Stimulated activated effector memory CD8-positive, alpha-beta T cell treated with anti-CD3 and anti-CD28 coated beads, Interleukin-12 subunit alpha, Interleukin-12 subunit beta, amount 100 ng/mL, for 72 hours (primary cell): ENCODE data around the gene DPYSL4.
"Not testable (repeated sequence)": the region's sequence is repeated elsewhere in the genome, so short reads cannot be mapped to it uniquely, and the experiment has no call there.

Experiments
- ATAC-seq: fragments of 150-1000 bp; cut with Tn5 transposase; 2 replicates; pipeline ENCODE4 v1.10.0; 2021
- DNase-seq, 2 donors: peaks; one replicate each; pipeline ENCODE4 v3.0.0; 2021 to 2022; ENCODE audit warnings: low spot score in 2 of 2
- H3K27ac Mint-ChIP-seq: one replicate; pipeline ENCODE4 v1.8.0; 2022; ENCODE audit warnings: mild to moderate bottlenecking, mixed read lengths
- H3K36me3 Mint-ChIP-seq: one replicate; pipeline ENCODE4 v1.8.0; 2022; ENCODE audit warnings: mild to moderate bottlenecking, mixed read lengths
- H3K4me1 Mint-ChIP-seq: one replicate; pipeline ENCODE4 v1.8.0; 2022; ENCODE audit warnings: mixed read lengths
- H3K4me3 Mint-ChIP-seq: one replicate; pipeline ENCODE4 v1.8.0; 2022; ENCODE audit warnings: mild to moderate bottlenecking, mixed read lengths
- H3K9me3 Mint-ChIP-seq: one replicate; pipeline ENCODE4 v1.8.0; 2022; ENCODE audit warnings: mixed read lengths

DPYSL4 gene

DNA sequence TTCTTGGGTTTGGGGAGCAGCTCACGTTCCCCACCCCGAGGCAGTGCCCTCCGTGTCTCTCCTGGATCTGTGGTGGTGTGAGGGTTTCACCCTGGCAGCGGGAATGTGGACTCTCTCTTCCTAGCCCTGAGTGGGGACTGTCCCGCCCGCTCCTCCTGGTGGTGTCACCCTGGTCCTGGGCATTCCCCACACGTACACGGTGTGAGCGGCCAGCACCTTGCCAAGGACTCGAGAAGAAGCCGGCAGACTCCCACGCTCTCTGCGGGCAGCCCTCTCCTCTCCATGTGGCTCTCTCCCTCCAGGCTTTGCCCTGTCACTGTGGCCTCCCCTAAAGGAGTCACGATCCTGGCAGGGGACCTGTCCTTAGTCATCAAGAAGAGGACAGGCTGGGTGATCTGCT is 24.0 kb downstream of the DPYSL4 start:
- H3K4me3 Mint-ChIP-seq: no peak overlapping the region
- no peak overlapping the region for H3K27ac Mint-ChIP-seq
- ATAC-seq (no peak), DNase-seq (no peak)
- H3K9me3 Mint-ChIP-seq: peaks cover 13% of the 10 kb centered on the region
- H3K4me1 Mint-ChIP-seq: no peaks in the 10 kb centered on the region
- peaks cover 9% of the 10 kb centered on the region for H3K36me3 Mint-ChIP-seq

DNA sequence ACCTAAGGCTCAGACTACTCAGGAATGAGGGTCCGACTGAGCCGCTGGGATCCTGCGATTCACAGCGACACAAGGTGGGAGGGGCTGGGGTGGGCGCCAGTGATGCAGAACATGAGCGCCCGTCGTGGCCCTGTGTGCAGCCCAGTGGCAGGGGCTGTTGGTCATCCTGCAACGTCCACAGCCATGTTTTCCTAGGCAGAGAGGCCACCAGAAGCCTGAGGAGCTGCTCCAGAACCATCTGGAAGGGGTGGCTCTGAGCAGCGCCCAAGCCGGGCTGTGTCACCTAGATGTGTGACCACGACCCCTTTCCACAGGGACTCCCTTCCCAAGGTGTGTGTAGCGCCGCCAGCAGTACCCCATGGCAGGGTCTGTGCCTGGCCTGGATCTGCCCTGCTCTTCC is 24.5 kb downstream of the DPYSL4 start:
- no peak for ATAC-seq

DNA sequence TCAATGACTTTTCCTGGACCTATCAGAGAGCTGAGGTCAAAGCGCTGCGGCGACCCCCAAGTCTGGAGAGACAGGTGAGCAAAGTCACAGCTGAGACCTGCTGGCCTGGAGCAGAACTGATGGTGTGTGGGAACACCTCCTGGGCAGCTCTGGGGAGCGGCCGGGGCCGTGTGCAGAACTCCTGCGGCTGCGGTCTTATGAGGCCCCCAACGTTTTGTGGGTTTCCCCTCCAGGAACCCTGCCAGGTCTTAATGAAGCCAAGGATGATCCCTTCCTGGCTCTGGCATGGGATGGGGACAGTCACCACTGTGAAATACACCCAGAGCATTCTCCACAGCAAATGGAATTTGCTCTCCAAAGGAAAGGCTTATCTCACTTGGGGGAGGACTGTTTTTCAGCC is 26.1 kb downstream of the DPYSL4 start:
- no peak for ATAC-seq
- H3K27ac Mint-ChIP-seq: no peak overlapping the region
- no peaks in the 10 kb centered on the region for H3K4me1 Mint-ChIP-seq

More for the DNA sequence above, 24.5 kb downstream of the DPYSL4 start:
- no peak overlapping the region for H3K4me3 Mint-ChIP-seq
- DNase-seq: no peak
- peaks cover 13% of the 10 kb centered on the region for H3K9me3 Mint-ChIP-seq
- peaks cover 8% of the 10 kb centered on the region for H3K36me3 Mint-ChIP-seq
- H3K27ac Mint-ChIP-seq: no peak overlapping the region
- no peaks in the 10 kb centered on the region for H3K4me1 Mint-ChIP-seq

DNA sequence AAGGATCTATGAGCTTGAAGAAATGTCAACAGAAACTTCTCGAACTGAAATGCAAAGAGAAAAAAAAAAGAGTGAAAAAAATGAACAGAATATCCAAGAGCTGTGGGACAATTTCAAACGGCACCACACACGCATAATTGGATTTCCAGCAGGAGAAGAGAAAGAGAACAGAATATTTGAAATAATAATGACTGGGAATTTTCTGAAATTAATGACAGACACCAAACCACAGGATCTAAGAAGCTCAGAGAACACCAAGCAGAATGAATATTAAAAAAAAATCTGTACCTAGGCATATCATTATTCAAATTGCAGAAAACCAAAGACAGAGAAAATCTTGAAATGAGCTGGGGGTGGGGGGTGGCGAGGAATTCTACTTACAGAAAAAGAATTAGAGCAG is 27.2 kb downstream of the DPYSL4 start:
- H3K9me3 Mint-ChIP-seq: peaks cover 19% of the 10 kb centered on the region
- DNase-seq (no peak), ATAC-seq (no peak)
- H3K36me3 Mint-ChIP-seq: peaks cover 3% of the 10 kb centered on the region
- no peaks in the 10 kb centered on the region for H3K4me1 Mint-ChIP-seq
- no peak overlapping the region for H3K27ac Mint-ChIP-seq
- no peak overlapping the region for H3K4me3 Mint-ChIP-seq

More for the DNA sequence above, 26.1 kb downstream of the DPYSL4 start:
- H3K36me3 Mint-ChIP-seq: peaks cover 5% of the 10 kb centered on the region
- peaks cover 19% of the 10 kb centered on the region for H3K9me3 Mint-ChIP-seq
- no peak overlapping the region for H3K4me3 Mint-ChIP-seq
- no peak for DNase-seq

DNA sequence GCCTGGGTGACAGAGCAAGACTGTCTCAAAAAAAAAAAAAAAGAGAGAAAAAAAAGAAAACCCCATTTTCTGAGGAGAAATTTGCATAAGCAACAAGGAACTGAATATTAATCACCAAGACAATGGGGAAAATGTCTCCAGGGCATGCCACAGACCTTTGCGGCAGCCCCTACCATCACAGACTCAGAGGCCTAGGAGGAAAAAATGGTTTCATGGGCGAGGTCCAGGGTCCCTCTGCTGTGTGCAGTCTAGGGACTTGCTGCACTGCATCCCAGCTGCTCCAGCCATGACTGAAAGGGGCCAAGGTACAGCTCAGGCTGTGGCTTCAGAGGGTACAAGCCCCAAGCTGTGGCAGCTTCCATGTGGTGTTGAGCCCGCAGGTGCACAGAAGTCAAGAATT is 29.7 kb downstream of the DPYSL4 start:
- peaks cover 19% of the 10 kb centered on the region for H3K9me3 Mint-ChIP-seq
- ATAC-seq, H3K4me1 Mint-ChIP-seq, H3K4me3 Mint-ChIP-seq, H3K36me3 Mint-ChIP-seq, DNase-seq, H3K27ac Mint-ChIP-seq: not testable (repeated sequence)

DNA sequence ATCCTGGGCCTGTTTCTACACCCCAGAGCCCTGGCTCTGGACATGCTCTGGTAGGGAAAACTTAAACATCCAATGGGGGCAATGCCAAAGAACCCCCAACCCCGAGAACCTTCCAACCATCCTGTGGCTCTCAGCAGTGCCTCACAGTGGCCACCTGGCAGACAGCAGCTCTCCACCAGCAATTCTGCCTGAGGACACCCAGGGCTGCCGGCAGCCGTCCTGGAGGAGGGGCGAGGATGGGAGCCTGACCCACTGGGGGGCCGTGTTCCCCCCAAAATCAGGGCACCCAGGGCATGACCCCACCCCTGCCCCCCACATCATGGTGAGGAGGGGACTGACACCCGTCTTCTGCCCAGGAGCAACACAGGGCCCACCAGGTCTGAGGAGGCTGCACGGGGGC is 32.7 kb downstream of the DPYSL4 start:
- peaks cover 12% of the 10 kb centered on the region for H3K9me3 Mint-ChIP-seq
- H3K4me3 Mint-ChIP-seq: no peak overlapping the region
- no peak overlapping the region for H3K27ac Mint-ChIP-seq
- peaks cover 6% of the 10 kb centered on the region for H3K4me1 Mint-ChIP-seq
- H3K36me3 Mint-ChIP-seq: no peaks in the 10 kb centered on the region
- DNase-seq: no peak
- no peak for ATAC-seq

DNA sequence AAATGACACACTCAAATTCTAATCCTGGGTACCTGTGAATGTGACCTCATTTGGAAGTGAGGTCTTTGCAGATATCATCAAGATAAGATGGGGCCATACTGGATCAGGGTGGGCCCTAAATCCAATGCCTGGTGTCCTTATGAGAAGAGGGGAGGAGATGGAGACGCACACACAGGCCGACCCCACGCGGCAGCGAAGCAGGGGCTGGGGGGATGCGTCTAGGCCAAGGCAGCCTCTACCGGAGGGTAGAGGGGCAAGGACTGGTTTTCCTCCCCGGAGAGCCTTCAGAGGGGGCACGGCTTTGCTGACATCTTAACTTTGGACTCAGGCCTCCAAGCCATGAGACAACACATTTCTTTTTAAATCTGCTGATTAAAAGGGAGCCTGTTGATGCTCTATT is 33.3 kb downstream of the DPYSL4 start:
- Mint-ChIP-seq H3K4me1 (peaks cover 6% of the 10 kb centered on the region), H3K9me3 (peaks cover 10% of the 10 kb centered on the region), H3K4me3 (no peak overlapping the region), H3K36me3 (no peaks in the 10 kb centered on the region), H3K27ac (no peak overlapping the region)
- DNase-seq (no peak), ATAC-seq (no peak)

DNA sequence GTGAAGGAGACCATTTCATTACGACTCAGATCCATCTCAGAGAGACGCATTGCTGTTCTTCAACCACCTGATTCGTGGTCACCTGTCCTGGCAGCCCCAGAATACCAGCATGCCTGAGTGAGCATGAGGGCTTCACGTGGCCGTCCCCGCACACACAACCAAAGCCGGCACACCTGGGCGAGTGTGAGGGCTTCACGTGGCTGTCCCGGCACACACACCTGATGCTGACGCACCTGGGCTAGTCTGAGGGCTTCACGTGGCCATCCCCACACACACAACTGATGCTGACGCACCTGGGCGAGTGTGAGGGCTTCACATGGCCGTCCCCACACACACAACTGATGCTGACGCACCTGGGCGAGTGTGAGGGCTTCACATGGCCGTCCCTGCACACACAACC is 34.2 kb downstream of the DPYSL4 start:
- not testable (repeated sequence) for DNase-seq, H3K27ac Mint-ChIP-seq, H3K4me3 Mint-ChIP-seq, H3K4me1 Mint-ChIP-seq, H3K36me3 Mint-ChIP-seq, H3K9me3 Mint-ChIP-seq, ATAC-seq

DNA sequence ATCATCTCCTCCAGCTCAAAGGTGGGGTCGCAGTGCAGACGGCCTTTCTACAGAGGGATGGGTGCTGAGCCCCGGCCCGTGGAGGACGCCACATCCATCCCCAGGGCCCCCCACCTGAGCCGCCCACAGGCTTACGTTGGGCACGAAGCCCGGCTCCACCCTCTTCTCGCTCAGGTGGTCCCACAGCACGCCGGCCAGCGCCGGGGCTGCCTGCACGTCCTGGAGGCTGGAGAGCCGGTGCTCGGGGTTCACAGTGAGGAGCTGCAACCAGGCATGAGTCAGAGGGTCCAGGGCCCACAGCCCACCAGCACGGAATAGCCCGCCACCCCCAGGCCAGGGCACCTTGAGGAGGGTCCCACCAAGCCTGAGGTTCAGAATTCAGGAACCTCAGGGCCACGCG is 36.0 kb downstream of the DPYSL4 start:
- Mint-ChIP-seq H3K27ac (no peak overlapping the region), H3K36me3 (no peaks in the 10 kb centered on the region), H3K4me1 (peaks cover 6% of the 10 kb centered on the region)

DNA sequence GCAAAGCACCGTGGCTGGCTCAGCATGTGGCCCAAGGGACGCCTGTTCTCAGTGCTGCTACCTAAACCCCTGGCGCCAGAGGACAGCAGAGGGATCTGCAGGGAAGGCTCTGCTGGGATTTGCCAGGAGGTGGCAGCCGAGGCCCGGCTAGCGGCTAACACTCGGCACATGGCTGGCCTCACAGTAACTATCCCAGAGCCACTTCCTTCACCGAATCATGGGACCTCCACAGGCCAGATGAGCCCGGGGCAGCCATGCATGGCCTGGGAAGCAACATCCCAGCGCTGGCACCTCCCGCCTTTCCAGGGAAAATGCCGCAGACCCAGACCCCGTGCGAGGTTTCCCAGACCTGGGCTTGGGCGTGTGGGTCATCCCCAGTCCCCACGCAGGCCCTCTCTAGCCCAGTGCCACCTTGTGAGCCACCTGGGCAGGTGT is 36.4 kb downstream of the DPYSL4 start:
- Mint-ChIP-seq H3K27ac (no peak overlapping the region), H3K9me3 (no peaks in the 10 kb centered on the region), H3K4me3 (no peak overlapping the region), H3K4me1 (peaks cover 6% of the 10 kb centered on the region), H3K36me3 (no peaks in the 10 kb centered on the region)
- ATAC-seq: peak; percentile 84
- peak; percentile 48 to 75 for DNase-seq

More for the DNA sequence above, 36.0 kb downstream of the DPYSL4 start:
- ATAC-seq (no peak), DNase-seq (no peak)
- Mint-ChIP-seq H3K9me3 (peaks cover under 1% of the 10 kb centered on the region), H3K4me3 (no peak overlapping the region)

DNA sequence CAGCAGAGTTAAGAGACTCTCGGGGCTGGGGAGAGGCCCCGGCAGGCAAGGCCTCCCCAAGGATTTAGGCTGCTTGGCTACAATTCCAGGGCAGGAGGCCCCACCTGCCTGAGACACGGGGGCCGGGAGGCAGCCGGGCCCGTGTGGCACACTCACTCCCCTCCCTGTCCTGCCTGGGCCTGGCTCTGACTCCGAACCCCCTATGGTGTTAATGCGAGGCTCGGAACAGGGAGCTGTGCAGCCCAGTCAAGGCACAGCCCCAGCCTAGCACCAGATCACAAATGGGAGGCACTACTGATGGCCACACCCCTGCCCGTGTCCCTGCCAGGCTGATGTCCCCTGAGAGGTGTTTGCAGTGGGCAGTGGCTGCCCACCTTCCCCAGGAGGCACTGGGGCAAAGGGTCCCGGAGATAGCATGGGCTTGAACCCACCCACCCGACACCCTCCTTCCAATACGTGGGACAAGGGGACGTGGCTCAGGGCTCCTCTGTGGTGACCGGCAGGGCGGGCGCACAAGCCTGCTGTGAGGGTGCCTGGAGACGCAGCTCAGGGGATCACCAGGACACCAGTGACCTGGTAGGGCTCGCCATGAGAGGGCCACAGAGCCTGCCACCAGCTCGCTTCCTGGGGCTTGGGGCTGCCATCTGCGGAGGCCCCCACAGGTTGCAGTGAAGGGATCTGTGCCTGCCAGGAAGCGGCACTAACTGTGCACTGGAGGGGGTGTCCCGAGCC is 37.0 kb downstream of the DPYSL4 start:
- DNase-seq: no peak
- no peak for ATAC-seq
- Mint-ChIP-seq H3K4me1 (peaks cover 6% of the 10 kb centered on the region), H3K4me3 (no peak overlapping the region), H3K36me3 (no peaks in the 10 kb centered on the region), H3K27ac (no peak overlapping the region), H3K9me3 (no peaks in the 10 kb centered on the region)

DNA sequence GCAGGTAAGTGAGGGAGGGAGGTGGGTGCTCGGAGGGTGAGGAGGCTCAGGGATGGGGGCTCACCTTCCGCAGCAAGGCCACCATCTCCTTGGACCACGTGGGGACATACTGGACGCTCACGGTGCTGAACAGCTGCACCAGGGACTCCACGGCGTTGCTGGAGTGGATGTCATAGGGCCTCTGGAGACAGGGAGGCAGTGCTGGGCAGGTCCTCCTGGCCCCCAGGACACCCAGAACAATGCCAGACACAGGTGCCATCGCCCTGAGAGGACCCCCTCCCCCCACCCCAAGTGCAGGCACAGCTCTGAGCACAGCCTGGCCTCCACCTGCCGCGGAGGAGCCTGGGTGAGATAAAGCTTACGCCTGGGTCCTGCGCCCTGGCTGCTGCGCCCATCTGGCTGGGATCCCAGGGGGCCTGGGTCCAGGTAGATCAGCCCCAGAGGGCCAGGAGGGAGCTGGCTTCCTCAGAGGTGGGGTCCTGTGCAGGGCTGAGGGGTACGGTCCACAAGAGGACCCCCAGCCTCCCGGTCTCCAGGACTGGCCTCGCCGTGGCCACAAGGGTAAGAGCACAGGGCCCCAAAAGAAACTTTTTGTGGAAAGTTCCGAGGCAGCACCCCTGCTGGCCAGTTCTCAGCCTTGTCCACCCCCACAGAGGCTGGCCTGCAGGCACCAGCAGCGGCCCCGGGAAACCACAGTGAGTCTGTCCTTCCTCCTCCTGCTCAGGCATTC is 37.8 kb downstream of the DPYSL4 start:
- H3K4me1 Mint-ChIP-seq: peaks cover 7% of the 10 kb centered on the region
- H3K4me3 Mint-ChIP-seq: no peak overlapping the region
- peaks cover under 1% of the 10 kb centered on the region for H3K36me3 Mint-ChIP-seq
- no peak overlapping the region for H3K27ac Mint-ChIP-seq
- no peaks in the 10 kb centered on the region for H3K9me3 Mint-ChIP-seq
- DNase-seq: no peak
- no peak for ATAC-seq

DNA sequence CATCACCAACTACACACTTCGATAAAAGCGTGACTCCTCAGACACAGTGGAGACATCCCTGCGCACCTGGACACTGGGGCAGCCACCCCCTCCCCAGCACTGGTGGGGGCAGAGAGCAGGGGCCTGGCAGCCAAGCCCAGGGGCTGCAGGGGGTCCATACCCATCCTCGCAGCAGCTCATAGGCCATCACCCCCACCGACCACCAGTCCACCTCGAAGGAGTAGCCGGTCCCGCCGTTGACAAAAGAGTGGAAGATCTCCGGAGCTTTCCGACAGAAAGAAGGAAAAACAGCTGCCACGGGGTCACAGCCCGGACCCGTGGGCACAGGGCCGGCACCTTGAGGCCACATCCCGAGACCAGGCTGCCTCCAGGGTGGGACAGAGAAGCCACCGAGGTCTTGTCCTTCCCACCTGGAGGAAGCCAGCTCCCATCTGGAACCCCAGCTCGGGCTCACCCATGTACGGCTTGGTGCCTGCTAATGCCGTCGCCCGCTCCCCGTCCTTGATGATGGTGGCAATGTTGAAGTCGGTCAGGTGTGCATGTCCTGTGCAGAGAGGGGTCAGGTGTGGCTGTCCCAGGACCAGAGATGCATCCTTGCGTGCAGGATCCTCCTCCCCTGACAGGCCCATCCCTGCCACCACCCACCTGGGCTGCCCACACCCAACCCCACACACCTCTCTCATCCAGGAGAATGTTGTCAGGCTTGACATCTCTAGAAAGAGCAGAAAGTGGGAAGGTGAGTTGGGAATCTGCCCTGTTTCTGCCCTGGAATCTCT is 38.5 kb downstream of the DPYSL4 start:
- no peak for ATAC-seq
- Mint-ChIP-seq H3K4me3 (no peak overlapping the region), H3K27ac (no peak overlapping the region)

DNA sequence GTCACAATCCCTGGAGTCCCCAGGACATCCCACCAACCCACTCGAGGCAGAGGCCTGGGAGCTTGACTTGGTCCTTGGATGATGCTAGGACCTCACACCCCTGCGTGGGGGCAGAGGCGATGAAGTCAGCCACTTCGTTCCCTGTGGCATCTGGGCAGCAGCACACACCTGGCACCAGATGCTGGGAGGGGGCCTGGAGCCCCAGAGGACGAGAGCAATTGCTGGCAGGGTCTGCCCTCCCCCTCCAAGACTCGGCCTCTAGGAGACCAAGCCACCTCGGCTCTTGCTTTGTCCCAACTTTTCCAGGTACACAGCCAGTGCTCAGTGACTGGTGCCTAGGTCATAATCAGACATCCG is 39.1 kb downstream of the DPYSL4 start:
- H3K4me1 Mint-ChIP-seq: peaks cover 12% of the 10 kb centered on the region
- H3K36me3 Mint-ChIP-seq: peaks cover 6% of the 10 kb centered on the region
- no peak overlapping the region for H3K4me3 Mint-ChIP-seq
- no peaks in the 10 kb centered on the region for H3K9me3 Mint-ChIP-seq
- H3K27ac Mint-ChIP-seq: no peak overlapping the region
- no peak for ATAC-seq
- no peak for DNase-seq

More for the DNA sequence above, 38.5 kb downstream of the DPYSL4 start:
- H3K4me1 Mint-ChIP-seq: peaks cover 12% of the 10 kb centered on the region
- no peaks in the 10 kb centered on the region for H3K9me3 Mint-ChIP-seq
- peaks cover 6% of the 10 kb centered on the region for H3K36me3 Mint-ChIP-seq
- no peak for DNase-seq

DNA sequence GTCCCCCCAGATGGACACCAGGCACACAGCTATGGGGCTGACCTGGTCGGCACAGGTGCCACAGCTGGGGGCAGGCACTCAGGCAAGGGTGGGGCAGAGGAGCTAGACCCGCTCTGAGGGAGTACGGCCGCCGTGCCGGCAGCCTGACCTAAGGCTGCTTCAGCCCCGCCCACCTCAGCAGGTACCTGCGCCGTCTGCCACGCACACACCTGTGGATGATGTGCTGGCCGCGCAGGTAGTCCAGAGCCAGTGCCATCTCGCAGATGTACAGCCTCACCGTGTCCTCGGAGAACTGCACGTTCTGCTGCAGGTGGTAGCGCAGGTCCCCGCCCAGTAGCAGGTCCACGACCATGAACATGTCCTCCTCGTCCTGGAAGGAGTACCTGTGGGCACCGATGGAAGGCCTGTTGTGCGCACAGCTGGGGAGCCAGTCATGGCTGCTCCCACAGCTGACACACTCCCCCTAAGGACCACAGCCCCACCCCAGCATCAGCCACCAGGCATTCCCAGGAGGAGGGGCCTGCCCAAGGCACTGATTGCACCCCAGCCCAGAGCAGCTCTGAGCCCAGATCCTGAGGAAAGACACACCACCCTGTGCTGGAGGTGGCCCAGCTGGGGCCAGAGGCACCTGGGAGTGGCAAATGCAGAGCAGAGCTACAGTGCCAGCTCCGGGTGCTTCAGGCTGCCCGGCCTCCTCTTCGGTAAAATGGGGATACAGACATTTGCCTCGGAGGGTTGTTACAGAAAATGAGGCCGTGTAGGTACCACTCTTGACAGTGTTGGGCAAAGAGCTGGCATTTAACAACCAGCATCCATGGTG is 40.0 kb downstream of the DPYSL4 start:
- Mint-ChIP-seq H3K36me3 (peaks cover 6% of the 10 kb centered on the region), H3K9me3 (no peaks in the 10 kb centered on the region), H3K4me1 (peaks cover 18% of the 10 kb centered on the region), H3K27ac (no peak overlapping the region), H3K4me3 (no peak overlapping the region)
- DNase-seq (no peak), ATAC-seq (no peak)
